ENCODE data around the gene BANF2. TPM values are rescaled to one million over a fixed set of nuclear protein-coding genes. Genes with fewer than 3 reads are reported as not detected.

The BANF2 gene
- total and polyA plus RNA-seq, 2 experiments from 2014 or later, result not detected

DNA sequence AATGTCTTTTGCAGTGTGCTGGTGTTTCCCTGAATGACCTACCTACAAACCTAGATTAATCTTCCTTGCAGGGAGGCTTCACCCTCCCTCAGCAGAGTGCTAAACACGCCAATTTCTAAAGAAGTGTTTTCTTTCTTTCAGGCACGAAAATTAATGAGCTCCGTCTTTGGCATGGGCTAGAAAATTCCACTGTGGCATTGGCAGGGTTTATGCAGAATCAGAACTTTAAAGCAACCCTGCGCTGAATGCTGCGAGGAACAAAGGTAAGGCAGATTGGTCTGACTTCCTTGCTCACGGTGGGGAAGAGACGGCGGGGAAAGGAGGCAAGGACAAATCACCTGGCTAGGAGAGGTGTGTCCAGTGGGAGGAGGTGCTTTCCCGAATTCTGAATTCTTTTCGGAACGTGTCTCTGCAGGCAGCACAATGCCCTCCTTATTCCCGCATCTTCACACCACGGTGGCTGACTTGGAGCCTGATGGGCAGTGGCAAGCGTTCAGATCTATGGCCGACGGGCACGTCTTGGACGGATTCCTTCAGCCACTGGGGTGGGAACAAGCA lies 6.2 kb upstream of the BANF2 start:
- Histone ChIP-seq H3K27ac (ENCODE audit: low read depth) (no peak overlapping the region), H3K36me3 (ENCODE audit: insufficient read depth) (no peaks in the 10 kb centered on the region), H3K4me1 (ENCODE audit: insufficient read depth) (peaks cover 5% of the 10 kb centered on the region), H3K4me2 (peak overlapping the region; percentile 43; the same call in 1 of the 2 replicates), H3K27me3 (ENCODE audit: insufficient read depth) (no peaks in the 10 kb centered on the region), H2AFZ (peak overlapping the region; percentile 99), H3K79me2 (replicated peaks; ENCODE audit: insufficient read depth) (no peaks in the 10 kb centered on the region), H4K20me1 (replicated peaks; ENCODE audit: insufficient read depth) (no peaks in the 10 kb centered on the region), H3K4me3 (no peak overlapping the region), H3K9me2 (ENCODE audit: insufficient read depth) (no peaks in the 10 kb centered on the region; the same call in 1 of the 2 replicates), H3F3A (replicated peaks; ENCODE audit: low read depth) (no peaks in the 10 kb centered on the region)
- H3K4me1 Mint-ChIP-seq, result peaks cover 8% of the 10 kb centered on the region
- DNase-seq (ENCODE audit: low spot score), result peak; percentile 30
- no peak for TF ChIP-seq JUNB (IDR thresholded peaks at IDR 0.05; ENCODE audit: unreplicated experiment)
- no peak for TF ChIP-seq ZNF114 (CRISPR knock-in tag; IDR thresholded peaks at IDR 0.05)
- TF ChIP-seq, protein P1, sequence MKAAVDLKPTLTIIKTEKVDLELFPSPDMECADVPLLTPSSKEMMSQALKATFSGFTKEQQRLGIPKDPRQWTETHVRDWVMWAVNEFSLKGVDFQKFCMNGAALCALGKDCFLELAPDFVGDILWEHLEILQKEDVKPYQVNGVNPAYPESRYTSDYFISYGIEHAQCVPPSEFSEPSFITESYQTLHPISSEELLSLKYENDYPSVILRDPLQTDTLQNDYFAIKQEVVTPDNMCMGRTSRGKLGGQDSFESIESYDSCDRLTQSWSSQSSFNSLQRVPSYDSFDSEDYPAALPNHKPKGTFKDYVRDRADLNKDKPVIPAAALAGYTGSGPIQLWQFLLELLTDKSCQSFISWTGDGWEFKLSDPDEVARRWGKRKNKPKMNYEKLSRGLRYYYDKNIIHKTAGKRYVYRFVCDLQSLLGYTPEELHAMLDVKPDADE (IDR thresholded peaks at IDR 0.05), result no peak
- TF ChIP-seq, protein P2, sequence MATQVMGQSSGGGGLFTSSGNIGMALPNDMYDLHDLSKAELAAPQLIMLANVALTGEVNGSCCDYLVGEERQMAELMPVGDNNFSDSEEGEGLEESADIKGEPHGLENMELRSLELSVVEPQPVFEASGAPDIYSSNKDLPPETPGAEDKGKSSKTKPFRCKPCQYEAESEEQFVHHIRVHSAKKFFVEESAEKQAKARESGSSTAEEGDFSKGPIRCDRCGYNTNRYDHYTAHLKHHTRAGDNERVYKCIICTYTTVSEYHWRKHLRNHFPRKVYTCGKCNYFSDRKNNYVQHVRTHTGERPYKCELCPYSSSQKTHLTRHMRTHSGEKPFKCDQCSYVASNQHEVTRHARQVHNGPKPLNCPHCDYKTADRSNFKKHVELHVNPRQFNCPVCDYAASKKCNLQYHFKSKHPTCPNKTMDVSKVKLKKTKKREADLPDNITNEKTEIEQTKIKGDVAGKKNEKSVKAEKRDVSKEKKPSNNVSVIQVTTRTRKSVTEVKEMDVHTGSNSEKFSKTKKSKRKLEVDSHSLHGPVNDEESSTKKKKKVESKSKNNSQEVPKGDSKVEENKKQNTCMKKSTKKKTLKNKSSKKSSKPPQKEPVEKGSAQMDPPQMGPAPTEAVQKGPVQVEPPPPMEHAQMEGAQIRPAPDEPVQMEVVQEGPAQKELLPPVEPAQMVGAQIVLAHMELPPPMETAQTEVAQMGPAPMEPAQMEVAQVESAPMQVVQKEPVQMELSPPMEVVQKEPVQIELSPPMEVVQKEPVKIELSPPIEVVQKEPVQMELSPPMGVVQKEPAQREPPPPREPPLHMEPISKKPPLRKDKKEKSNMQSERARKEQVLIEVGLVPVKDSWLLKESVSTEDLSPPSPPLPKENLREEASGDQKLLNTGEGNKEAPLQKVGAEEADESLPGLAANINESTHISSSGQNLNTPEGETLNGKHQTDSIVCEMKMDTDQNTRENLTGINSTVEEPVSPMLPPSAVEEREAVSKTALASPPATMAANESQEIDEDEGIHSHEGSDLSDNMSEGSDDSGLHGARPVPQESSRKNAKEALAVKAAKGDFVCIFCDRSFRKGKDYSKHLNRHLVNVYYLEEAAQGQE (IDR thresholded peaks at IDR 0.05; ENCODE audit: unreplicated experiment), result no peak
- TF ChIP-seq STAT1 (IDR thresholded peaks at IDR 0.05; ENCODE audit: unreplicated experiment), result no peak
- H3K27ac Mint-ChIP-seq, result no peak overlapping the region
- H3K9me3 Mint-ChIP-seq, result peaks cover 2% of the 10 kb centered on the region; the same call in 2 of the 3 replicates
- H3K4me3 Mint-ChIP-seq, result no peak overlapping the region
- H3K36me3 Mint-ChIP-seq (ENCODE audit: low read depth), result no peaks in the 10 kb centered on the region
- H3K27me3 Mint-ChIP-seq (ENCODE audit: insufficient read depth, low read depth, poor library complexity), result peaks cover 7% of the 10 kb centered on the region
- ATAC-seq, result peak; percentile 63; the same call in 2 of the 3 replicates

DNA sequence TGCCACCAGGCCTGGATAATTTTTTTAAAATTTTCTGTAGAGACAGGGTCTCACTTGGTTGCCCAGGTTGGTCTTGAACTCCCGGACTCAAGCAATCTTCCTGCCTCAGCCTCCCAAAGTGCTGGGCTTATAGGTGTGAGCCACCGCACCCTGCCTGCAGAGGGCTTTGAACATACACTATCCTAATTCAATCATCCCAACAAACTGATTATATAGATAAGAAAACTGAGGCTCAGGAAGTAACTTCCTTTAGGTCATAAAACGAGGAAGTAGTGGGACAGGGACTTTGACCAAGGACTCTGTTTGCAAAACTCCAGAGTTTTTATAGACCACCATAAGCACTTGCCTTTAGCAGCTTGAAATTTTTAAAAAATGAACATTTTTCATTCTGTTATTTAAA lies 5.0 kb upstream of the BANF2 start:
- peaks cover 8% of the 10 kb centered on the region for H3K4me1 Mint-ChIP-seq
- DNase-seq (ENCODE audit: low spot score), result no peak
- H3K27me3 ChIP-seq (ENCODE audit: insufficient read depth), result no peaks in the 10 kb centered on the region
- TF ChIP-seq, protein P3, sequence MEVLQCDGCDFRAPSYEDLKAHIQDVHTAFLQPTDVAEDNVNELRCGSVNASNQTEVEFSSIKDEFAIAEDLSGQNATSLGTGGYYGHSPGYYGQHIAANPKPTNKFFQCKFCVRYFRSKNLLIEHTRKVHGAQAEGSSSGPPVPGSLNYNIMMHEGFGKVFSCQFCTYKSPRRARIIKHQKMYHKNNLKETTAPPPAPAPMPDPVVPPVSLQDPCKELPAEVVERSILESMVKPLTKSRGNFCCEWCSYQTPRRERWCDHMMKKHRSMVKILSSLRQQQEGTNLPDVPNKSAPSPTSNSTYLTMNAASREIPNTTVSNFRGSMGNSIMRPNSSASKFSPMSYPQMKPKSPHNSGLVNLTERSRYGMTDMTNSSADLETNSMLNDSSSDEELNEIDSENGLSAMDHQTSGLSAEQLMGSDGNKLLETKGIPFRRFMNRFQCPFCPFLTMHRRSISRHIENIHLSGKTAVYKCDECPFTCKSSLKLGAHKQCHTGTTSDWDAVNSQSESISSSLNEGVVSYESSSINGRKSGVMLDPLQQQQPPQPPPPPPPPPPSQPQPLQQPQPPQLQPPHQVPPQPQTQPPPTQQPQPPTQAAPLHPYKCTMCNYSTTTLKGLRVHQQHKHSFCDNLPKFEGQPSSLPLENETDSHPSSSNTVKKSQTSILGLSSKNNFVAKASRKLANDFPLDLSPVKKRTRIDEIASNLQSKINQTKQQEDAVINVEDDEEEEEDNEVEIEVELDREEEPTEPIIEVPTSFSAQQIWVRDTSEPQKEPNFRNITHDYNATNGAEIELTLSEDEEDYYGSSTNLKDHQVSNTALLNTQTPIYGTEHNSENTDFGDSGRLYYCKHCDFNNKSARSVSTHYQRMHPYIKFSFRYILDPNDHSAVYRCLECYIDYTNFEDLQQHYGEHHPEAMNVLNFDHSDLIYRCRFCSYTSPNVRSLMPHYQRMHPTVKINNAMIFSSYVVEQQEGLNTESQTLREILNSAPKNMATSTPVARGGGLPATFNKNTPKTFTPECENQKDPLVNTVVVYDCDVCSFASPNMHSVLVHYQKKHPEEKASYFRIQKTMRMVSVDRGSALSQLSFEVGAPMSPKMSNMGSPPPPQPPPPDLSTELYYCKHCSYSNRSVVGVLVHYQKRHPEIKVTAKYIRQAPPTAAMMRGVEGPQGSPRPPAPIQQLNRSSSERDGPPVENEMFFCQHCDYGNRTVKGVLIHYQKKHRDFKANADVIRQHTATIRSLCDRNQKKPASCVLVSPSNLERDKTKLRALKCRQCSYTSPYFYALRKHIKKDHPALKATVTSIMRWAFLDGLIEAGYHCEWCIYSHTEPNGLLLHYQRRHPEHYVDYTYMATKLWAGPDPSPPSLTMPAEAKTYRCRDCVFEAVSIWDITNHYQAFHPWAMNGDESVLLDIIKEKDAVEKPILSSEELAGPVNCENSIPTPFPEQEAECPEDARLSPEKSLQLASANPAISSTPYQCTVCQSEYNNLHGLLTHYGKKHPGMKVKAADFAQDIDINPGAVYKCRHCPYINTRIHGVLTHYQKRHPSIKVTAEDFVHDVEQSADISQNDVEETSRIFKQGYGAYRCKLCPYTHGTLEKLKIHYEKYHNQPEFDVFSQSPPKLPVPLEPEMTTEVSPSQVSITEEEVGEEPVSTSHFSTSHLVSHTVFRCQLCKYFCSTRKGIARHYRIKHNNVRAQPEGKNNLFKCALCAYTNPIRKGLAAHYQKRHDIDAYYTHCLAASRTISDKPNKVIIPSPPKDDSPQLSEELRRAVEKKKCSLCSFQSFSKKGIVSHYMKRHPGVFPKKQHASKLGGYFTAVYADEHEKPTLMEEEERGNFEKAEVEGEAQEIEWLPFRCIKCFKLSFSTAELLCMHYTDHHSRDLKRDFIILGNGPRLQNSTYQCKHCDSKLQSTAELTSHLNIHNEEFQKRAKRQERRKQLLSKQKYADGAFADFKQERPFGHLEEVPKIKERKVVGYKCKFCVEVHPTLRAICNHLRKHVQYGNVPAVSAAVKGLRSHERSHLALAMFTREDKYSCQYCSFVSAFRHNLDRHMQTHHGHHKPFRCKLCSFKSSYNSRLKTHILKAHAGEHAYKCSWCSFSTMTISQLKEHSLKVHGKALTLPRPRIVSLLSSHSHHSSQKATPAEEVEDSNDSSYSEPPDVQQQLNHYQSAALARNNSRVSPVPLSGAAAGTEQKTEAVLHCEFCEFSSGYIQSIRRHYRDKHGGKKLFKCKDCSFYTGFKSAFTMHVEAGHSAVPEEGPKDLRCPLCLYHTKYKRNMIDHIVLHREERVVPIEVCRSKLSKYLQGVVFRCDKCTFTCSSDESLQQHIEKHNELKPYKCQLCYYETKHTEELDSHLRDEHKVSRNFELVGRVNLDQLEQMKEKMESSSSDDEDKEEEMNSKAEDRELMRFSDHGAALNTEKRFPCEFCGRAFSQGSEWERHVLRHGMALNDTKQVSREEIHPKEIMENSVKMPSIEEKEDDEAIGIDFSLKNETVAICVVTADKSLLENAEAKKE (CRISPR knock-in tag; IDR thresholded peaks at IDR 0.05), result no peak
- TF ChIP-seq, protein P2 (IDR thresholded peaks at IDR 0.05; ENCODE audit: unreplicated experiment), result no peak

More for the DNA sequence above, 5.0 kb upstream of the BANF2 start:
- Mint-ChIP-seq H3K4me3 (no peak overlapping the region), H3K27me3 (ENCODE audit: insufficient read depth, low read depth, poor library complexity) (peaks cover 7% of the 10 kb centered on the region), H3K27ac (no peak overlapping the region), H3K9me3 (peaks cover 2% of the 10 kb centered on the region; the same call in 2 of the 3 replicates), H3K36me3 (ENCODE audit: low read depth) (no peaks in the 10 kb centered on the region)
- Histone ChIP-seq H3K4me1 (ENCODE audit: insufficient read depth) (peaks cover 5% of the 10 kb centered on the region), H3F3A (replicated peaks; ENCODE audit: low read depth) (no peaks in the 10 kb centered on the region), H2AFZ (no peak overlapping the region), H3K36me3 (ENCODE audit: insufficient read depth) (no peaks in the 10 kb centered on the region), H3K27ac (ENCODE audit: low read depth) (no peak overlapping the region), H3K79me2 (replicated peaks; ENCODE audit: insufficient read depth) (no peaks in the 10 kb centered on the region), H3K4me3 (no peak overlapping the region), H3K4me2 (no peak overlapping the region), H4K20me1 (replicated peaks; ENCODE audit: insufficient read depth) (no peaks in the 10 kb centered on the region), H3K9me2 (ENCODE audit: insufficient read depth) (no peaks in the 10 kb centered on the region; the same call in 1 of the 2 replicates)
- ATAC-seq, result no peak
